Breast epithelium (tissue), 4 donors: ENCODE data around the gene CCDC57. TPM values are rescaled to one million over a fixed set of nuclear protein-coding genes. Genes with fewer than 3 reads are reported as not detected.

Source experiments
- DNase-seq, 2 donors: peaks; one replicate each; pipeline ENCODE4 v3.0.0-alpha.2; 2019; ENCODE audit warnings: low spot score in 2 of 2
- H3K27ac ChIP-seq, 2 donors: fragments of 200-600 bp; sonication (generic) in 1 of 2; one replicate each; pipeline ENCODE4 v1.5.1; 2016 to 2019; ENCODE audit warnings: mild to moderate bottlenecking in 1 of 2
- H3K27me3 ChIP-seq, 2 donors: fragments of 200-600 bp; sonication (generic) in 1 of 2; one replicate each; pipeline versions ENCODE4 v1.5.1 to v1.6.0; 2017 to 2019; ENCODE audit warnings: control low read depth in 1 of 2, mild to moderate bottlenecking in 1 of 2
- H3K36me3 ChIP-seq: fragments of 200-600 bp; one replicate; pipeline ENCODE4 v1.5.1; 2019
- H3K4me1 ChIP-seq, 2 donors: fragments of 200-600 bp; sonication (generic); one replicate each; pipeline ENCODE4 v1.5.1; 2016 to 2019; ENCODE audit warnings: control low read depth in 1 of 2
- H3K4me3 ChIP-seq, 3 donors: fragments of 200-600 bp; sonication (generic); 1 replicate in 2 of 3; 2 replicates in 1 of 3; pipeline ENCODE4 v1.5.1; 2016 to 2019; ENCODE audit warnings: mild to moderate bottlenecking in 3 of 3, moderate library complexity in 2 of 3
- H3K9me3 ChIP-seq, 2 donors: fragments of 200-600 bp; sonication (generic) in 1 of 2; one replicate each; pipeline ENCODE4 v1.5.1; 2016 to 2019; ENCODE audit warnings: control low read depth in 1 of 2
- POLR2A ChIP-seq: fragments of 450-650 bp; IDR thresholded peaks from one replicate; pipeline ENCODE4 v1.6.1; 2016; ENCODE audit warnings: antibody characterized with exemption, mild to moderate bottlenecking, moderate library complexity
- POLR2AphosphoS5 ChIP-seq, 3 donors: sonication (generic); formaldehyde crosslinking; IDR thresholded peaks; one replicate each; pipeline ENCODE4 v1.6.1; 2017; ENCODE audit warnings: antibody characterized with exemption in 3 of 3
- intact Hi-C: fragments of 100-400 bp; cut with DNase I; formaldehyde crosslinking; loops from one replicate; pipeline ENCODE4 v1.15.1; 2023; ENCODE audit warnings: low total_unique reads
- total RNA-seq, 3 donors: library from RNA; depleted of rRNA; stranded (reverse); fragments of >200 nt; gene quantifications; one replicate each; pipeline ENCODE4 v1.1.0, GENCODE V29; 2016
- TF ChIP-seq, protein P1 (sequence below), 3 donors: fragments of 450-650 bp; IDR thresholded peaks; one replicate each; pipeline ENCODE4 v1.5.1; 2016 to 2017; ENCODE audit warnings: antibody characterized with exemption in 3 of 3, mild to moderate bottlenecking in 3 of 3, moderate library complexity in 3 of 3

CCDC57 gene
- total RNA-seq, 3 donors from 2014 or later: 13.4 to 56.9 (median 52.8) TPM

DNA sequence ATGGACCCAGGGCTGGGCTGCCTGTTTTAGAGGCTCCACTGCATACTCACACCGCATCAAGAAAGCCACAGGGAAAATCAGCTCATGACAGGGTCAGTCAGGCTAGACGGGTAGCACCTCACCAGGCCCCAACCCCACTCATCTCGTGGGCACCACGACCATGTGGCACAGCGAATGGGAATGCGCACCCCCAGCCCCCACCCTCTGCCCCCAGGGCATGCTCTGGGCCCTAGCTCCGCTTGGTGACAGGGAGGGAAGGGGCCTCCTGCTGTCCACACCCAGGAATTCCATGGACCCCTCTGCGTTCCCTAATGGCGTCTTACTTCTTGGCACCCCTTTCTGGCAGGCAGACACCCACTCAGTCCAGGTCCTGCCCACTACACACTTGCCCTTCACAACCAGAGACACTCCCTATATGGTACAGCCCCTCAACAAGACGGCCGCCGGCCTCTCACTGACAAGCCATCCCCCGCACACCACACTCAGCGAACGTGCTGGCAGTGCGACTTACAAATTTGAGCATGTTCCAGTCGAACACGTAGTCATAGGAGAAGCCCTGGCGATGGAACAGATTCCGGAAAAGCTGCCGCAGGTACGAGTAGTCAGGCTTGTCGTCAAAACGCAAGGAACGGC is 38.3 kb upstream of the CCDC57 start:
- H3K36me3 ChIP-seq: peaks cover 18% of the 10 kb centered on the region
- H3K4me1 ChIP-seq: peaks cover 12 to 15% of the 10 kb centered on the region in 2 donors

GRCh38 chr17:82249896-82250581 is 37.4 kb upstream of the CCDC57 start:
- no peaks in the 10 kb centered on the region for H3K9me3 ChIP-seq
- H3K4me1 ChIP-seq: peaks cover 12 to 17% of the 10 kb centered on the region in 2 donors
- intact Hi-C loops: loop anchor here (10.0 kb wide), 1 partner anchor 75 kb away; no protein-coding TSS in a partner anchor
- H3K27ac ChIP-seq: no peak overlapping the region
- no peaks in the 10 kb centered on the region for H3K27me3 ChIP-seq
- H3K4me3 ChIP-seq: no peak overlapping the region
- no peak for TF ChIP-seq POLR2A
- peaks cover 18% of the 10 kb centered on the region for H3K36me3 ChIP-seq
- DNase-seq: no peak

More for the DNA sequence above, 38.3 kb upstream of the CCDC57 start:
- intact Hi-C loops: no loop called here
- Histone ChIP-seq H3K4me3 (no peak overlapping the region), H3K27ac (peak overlapping the region; percentile 9 to 33), H3K9me3 (no peaks in the 10 kb centered on the region), H3K27me3 (no peaks in the 10 kb centered on the region)
- DNase-seq: no peak
- TF ChIP-seq, protein P1, sequence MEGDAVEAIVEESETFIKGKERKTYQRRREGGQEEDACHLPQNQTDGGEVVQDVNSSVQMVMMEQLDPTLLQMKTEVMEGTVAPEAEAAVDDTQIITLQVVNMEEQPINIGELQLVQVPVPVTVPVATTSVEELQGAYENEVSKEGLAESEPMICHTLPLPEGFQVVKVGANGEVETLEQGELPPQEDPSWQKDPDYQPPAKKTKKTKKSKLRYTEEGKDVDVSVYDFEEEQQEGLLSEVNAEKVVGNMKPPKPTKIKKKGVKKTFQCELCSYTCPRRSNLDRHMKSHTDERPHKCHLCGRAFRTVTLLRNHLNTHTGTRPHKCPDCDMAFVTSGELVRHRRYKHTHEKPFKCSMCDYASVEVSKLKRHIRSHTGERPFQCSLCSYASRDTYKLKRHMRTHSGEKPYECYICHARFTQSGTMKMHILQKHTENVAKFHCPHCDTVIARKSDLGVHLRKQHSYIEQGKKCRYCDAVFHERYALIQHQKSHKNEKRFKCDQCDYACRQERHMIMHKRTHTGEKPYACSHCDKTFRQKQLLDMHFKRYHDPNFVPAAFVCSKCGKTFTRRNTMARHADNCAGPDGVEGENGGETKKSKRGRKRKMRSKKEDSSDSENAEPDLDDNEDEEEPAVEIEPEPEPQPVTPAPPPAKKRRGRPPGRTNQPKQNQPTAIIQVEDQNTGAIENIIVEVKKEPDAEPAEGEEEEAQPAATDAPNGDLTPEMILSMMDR (IDR thresholded peaks at IDR 0.05): no peak
- TF ChIP-seq POLR2A (no peak), POLR2AphosphoS5 (IDR thresholded peaks at IDR 0.05) (no peak)

DNA sequence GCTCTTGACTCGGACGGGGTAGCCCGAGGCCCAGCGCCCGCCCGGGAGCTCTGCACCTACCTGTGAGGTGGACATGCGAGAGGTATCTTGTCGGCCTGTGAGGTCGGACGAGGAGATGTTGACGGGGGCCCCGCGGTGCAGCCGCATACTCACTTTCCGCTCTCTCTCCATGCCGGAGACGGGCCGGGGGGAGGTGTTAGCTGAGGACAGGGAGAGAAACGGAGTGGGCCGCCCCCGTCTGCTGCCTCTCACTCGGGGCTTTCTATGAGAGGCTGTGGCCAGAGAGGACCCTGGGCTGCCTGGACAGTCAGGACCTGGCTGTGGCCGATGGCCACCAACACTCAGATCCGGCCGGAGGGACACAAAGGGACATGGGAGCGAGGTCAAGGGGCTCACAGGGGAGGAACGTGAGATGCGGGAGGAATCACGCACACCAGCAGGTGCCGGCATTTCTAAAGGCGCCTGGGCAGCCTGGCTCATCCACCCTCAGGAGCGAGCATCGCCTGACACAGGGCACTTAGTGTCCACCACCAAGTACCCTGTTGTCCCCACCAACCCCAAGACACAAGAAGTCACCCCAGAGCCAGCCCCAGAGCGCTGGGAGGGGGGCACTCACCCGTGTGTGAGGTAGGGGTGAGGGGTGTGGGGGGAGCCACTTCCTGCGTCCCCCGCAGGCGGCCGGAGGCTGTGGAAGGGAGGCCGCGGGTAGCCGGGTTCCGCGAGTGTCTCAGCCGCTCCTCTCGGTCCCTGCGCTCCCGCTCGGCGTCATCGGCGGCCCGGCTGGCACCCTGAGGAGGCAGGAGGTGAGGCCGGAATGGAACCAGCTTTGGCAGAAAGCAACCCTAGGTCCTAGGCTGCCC is 36.4 kb upstream of the CCDC57 start:
- DNase-seq: no peak
- Histone ChIP-seq H3K4me3 (no peak overlapping the region), H3K9me3 (no peaks in the 10 kb centered on the region), H3K36me3 (peaks cover 22% of the 10 kb centered on the region), H3K27me3 (no peaks in the 10 kb centered on the region), H3K27ac (peak overlapping the region in 1 of 2 donors; percentile 12), H3K4me1 (peaks cover 12 to 17% of the 10 kb centered on the region in 2 donors)
- TF ChIP-seq POLR2A (no peak), POLR2AphosphoS5 (IDR thresholded peaks at IDR 0.05) (no peak)
- TF ChIP-seq, protein P1 (IDR thresholded peaks at IDR 0.05): no peak
- intact Hi-C loops: loop anchor here (10.0 kb wide), 1 partner anchor 76 kb away; no protein-coding TSS in a partner anchor

DNA sequence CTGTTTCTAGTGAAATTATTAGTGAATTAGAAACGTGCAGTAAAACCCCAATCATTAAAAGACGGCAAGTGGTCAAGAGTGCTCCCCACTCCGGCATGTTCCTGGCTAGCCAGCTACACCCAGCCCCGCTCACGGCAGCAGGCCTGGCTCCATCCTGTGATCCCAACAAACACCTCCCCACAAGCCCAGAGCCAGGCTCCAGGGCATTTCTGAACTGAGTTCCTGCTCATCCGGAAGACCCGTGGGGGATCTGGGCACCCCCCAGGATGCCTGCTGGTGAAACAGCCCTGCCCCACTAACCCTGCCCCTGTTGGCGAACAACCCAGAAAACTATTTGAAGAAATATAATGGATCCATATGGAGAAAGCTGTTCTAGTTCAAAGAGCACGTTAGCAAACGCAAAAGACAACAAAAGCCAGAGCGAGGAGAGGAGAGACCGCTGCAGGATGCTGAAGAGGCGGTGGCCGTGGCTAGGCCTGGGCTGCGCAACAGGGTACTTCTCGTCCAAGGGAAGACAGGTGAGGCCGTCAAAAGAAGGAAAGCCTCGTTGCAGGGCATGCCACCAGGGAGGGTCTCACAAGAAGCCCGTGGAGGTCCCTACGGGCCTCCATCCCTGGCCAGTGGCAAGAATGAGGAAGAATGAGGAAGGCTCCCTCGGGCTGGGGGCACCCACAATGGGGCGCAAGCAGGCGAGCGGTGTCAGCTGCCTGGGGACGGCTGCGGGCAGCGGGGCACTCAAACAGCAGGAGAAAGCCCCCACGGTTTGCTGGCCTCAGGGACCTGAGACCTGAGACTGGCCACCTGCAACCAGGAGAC is 35.4 kb upstream of the CCDC57 start:
- no peak for TF ChIP-seq POLR2A
- TF ChIP-seq, protein P1 (IDR thresholded peaks at IDR 0.05): no peak
- TF ChIP-seq POLR2AphosphoS5 (IDR thresholded peaks at IDR 0.05): no peak
- peak overlapping the region; percentile 85 to 91 for H3K27ac ChIP-seq
- H3K36me3 ChIP-seq: peaks cover 22% of the 10 kb centered on the region
- H3K27me3 ChIP-seq: no peaks in the 10 kb centered on the region
- H3K4me1 ChIP-seq: peaks cover 15 to 17% of the 10 kb centered on the region in 2 donors
- intact Hi-C loops: loop anchor here (10.0 kb wide), 1 partner anchor 77 kb away; no protein-coding TSS in a partner anchor
- H3K4me3 ChIP-seq: no peak overlapping the region
- DNase-seq: no peak
- H3K9me3 ChIP-seq: no peaks in the 10 kb centered on the region
